NCI-H446 treated with DMSO at 0.1 percent for 48 hours (cell line): ENCODE results near the gene CRELD2.

Experiments used
- DNase-seq: peaks from one replicate; lab custom pipeline; 2025; lab: John Stamatoyannopoulos, UW

Gene CRELD2

DNA sequence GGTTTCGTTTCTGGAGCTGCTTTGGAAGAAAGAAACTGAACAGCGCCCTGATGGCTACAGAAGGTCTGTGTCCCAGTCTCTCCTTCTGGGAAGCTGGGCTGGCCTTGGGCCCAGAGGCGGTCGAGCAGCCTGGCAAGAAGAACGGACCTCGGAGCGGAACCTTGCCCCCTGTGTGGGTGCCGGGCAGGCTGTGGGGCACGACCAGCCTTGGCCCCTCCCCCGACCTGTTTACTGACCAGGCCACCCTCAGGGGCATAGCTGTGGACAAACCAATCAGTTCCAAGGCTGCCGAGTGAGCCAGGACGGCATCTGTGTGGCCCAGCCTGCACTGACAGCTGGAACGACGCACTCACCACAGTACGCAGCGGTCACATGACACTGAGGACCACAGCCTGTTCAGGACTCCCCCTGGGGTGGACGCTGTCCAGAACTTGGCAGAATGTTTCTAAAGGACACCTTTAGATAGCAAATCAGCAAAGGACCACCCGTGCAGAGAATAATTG, 49.3 kb downstream of the CRELD2 start:
- DNase-seq, result no peak

DNA sequence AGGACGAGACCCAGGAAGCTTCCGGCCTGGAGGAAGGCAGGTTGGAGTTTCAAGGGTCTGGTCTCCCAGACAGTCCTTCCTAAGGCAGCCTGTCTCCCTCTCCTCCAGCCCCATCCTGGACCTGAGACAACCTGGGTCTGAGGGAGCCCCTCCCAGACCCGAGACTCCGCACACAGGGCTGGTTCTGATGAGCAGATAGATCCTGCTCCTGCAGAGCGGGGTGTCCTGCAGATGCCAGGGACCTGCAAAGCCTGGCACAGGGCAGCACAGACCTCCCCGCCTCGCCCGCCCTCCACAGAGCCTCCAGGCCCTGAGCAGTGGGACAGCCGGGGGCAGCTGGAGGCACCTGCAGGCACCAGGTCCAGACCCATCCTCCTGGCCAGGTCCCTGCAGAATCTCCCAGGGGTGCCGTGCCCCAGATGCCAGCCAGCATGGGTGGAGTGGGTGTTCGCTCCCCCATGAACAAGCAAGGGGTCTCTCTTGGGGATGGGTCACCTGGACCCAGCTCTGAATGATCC, 49.9 kb downstream of the CRELD2 start:
- DNase-seq, result no peak

DNA sequence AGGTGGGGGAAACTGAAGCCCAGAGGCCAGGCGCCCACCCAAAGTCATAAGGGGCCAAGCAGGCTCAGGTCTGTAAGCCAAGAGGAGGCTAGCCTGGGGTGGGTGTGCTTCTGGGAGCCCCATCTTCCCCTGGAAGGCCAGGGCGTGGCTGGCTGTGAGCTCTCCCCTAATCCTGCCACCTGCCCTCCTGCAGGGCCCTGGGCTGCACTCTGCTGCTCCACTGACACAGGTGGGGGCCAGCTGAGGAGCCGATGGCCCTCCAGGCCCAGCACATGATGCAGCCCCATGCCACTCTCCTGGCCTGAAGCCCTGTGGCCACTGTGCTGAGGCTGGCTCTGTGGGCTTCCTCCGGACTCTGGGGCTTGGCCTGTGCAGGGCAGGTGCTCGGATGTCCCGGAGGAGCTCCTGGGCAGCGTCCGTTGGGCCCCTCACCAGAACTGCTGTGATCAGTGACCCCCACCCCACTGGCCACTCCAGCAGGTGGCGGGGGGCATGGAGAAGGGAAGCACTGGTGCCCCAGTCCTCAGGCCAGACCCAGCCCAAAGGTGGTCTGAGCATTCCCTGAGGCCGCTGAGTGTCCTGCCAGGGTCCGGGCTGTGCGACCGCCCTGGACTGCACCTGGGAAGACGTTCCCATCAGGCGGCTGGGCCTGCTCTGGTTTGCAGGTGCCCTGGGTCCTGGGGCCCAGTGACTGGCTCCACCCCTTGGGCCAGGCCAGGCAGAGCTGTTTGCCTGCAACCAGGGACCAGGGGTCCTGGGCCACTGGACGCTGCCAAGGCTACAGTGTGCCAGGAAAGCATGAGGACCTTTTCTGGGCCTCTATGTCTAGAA, 50.6 kb downstream of the CRELD2 start:
- no peak for DNase-seq

DNA sequence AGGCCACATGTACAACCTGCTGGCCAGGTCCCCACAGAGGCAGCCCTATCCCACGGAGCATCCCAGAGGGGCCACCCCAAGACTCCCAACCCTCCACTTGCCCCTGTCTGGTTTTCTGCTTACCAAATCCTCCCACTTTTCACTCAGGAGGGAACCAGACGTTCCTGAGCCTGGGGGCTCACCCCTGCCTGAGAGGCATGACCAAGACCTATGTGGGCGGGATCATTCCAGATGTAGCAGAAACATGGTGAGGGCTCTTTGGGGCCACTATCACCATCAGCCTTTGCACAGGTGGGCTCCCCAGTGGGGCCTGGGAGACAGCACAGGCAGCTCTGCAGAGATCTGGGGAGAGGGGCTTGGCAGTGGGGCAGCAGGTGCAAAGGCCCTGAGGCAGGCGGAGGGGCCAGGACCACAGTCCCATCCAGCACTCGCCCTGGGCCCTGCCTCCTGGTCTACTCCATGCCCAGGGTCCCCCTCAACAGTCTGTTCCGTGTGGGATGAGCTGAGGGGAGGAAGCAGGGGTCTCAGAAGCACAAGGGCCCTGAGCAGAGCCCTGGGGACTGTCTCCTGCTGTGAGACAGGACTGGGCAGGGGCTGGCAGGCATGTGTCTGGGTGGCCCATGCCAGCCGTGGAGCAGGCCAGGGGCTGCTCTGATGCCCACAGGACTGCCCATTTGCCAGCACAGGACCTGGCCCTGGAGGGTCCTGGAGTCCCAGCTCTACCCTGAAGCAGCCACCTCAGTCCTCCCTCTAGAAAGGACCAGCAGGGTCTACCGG, 51.5 kb downstream of the CRELD2 start:
- DNase-seq, result no peak

DNA sequence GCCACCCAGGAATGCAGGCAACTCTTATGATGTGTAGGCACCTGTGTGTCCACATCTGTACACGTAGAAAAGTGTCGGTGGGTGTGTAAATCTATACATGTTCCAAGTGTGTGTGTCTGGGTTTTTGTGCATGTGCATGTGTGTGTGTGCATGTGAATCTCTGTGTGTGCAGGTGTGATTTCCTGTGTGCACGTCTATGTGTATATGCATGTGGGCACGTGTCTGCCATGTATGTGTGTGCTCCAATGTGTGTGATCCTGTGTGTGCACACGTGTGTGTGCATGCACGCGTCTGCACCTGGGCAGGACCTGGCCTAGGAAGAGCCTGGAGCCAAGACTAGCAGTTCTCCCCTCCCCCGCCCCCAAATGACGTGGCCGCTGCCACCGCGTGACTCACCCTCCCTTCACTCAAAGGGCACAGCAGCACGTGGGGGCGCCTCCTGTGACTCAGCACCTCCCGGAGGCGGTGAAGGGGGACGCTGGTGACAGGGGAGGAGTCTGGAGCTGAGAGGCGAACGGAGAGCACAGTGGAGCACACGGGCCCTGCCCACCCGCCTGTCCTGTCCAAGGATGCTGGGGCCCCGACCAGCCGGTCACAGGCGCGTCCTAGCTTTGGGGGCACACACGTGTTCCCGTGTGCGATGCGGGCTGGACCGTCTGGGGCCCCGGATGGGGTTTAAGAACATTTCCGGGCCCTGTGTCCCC, 52.2 kb downstream of the CRELD2 start:
- no peak for DNase-seq

DNA sequence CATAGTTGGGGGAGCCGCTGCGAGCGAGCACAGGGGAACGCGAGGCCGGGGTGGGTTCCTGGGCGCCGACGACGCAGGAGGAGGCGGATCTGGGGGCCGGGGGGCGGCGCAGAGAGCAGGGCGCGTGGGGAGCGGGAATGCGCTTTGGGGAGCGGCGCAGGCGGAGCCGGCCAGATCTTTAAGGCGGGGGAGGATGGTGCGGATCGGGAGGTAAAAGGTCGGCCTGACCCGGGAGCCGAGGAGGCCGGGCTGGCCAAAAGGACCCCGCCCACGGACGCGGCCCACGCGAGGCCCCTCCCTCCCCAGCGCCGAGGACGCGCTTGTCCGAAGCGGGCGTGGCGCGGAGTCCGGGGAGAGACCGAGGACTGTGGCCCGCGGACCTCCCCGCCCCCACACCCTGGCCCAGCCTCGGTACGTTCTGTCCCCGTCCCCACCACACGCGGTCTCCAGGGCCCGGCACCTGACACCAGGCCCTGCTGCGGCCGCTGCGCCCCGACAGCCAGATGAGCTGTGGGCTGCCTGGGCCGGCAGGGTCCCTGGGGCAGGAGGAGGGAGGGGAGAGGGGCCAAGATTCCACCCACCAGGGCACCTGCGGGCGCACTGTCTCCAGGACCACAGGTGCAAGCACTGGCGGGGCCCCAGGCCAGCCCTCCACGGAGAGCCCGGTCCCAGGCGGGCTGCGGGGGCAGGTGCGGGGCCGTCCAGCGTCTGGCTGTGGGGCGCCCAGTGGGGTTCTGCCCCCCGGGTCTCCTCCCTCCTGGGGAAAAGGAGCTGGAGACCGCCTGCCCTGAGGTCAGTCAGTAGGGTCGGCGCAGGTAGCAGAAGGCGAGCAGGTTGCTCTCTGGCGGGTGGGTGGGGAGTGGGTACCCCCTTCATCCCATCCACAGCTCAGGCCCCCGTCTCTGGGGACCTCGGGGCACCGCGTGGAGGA, 53.1 kb downstream of the CRELD2 start:
- DNase-seq, result no peak

DNA sequence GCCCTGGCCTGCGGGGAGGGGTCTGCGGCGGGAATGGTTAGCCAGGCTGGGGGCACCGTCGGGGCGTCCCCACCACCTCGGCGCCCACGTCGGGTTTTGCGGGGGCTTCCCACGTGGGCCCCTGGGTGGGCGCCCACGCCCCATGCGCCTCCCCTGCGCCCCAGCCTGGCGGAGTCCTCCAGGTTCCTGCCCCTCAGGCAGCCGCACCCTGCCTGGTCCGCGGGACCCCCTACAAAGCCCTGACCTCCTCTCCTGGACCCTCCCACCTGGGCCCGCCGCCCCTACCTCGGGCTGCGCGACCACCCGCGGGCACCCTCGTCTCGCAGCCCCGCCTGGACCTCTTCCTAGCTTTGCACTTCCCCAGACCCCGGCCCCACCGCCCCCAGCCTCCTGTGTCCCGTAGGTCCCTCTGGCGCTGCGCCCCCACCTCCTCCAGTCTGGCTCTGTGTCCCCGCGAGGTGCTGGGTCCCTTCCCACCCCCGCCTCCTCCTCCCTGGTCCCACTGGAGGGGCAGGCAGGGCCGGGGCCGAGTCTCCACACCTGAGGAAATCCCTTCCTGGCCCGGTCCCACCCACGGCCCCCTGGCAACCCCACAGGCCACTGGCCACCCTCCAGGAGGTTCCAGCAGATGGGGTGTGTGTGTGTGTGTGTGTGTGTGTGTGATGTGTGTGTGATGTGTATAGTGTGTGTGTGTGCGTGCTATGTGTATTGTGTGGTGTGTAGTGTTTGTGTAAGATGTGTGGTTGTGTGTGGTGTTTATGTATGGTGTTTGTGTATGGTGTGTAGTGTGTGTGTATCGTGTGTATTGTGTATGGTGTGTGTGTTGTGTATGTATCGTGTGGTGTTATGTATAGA, 54.0 kb downstream of the CRELD2 start:
- no peak for DNase-seq

DNA sequence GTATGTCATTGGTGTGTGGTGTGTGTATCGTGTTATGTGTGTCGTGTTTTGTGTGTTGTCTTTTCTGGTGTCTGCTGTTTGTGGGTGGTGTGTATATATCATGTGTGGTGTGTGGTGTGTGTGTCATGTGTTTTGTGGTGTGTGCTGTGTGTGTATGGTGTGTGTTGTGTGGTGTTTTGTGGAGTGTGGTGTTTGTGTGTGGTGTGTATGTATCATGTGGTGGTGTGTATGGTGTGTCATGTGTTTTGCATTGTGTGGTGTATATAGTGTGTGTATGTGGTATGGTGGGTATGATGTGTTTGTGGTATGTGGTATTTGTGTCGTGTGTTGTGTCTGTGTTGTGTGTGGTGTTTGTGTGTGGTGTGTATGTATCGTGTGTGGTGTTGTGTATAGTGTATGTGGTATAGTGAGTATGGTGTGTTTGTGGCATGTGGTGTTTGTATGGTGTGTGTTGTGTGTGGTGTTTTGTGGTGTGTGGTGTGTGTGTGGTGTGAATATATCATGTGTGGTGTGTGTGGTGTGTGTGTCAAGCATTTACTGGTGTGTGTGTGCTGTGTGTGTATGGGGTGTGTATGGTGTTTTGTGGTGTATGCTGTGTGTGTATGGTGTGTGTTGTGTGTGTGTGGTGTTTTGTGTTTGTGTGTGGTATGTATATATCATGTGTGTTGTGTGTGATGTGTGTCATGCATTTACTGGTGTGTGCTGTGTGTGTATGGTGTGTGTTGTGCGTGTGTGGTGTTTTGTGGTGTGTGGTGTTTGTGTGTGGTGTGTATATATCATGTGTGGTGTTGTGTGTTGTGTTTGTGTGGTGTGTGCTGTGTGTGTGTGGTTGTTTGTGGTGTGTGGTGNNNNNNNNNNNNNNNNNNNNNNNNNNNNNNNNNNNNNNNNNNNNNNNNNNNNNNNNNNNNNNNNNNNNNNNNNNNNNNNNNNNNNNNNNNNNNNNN, 54.9 kb downstream of the CRELD2 start:
- no peak for DNase-seq

DNA sequence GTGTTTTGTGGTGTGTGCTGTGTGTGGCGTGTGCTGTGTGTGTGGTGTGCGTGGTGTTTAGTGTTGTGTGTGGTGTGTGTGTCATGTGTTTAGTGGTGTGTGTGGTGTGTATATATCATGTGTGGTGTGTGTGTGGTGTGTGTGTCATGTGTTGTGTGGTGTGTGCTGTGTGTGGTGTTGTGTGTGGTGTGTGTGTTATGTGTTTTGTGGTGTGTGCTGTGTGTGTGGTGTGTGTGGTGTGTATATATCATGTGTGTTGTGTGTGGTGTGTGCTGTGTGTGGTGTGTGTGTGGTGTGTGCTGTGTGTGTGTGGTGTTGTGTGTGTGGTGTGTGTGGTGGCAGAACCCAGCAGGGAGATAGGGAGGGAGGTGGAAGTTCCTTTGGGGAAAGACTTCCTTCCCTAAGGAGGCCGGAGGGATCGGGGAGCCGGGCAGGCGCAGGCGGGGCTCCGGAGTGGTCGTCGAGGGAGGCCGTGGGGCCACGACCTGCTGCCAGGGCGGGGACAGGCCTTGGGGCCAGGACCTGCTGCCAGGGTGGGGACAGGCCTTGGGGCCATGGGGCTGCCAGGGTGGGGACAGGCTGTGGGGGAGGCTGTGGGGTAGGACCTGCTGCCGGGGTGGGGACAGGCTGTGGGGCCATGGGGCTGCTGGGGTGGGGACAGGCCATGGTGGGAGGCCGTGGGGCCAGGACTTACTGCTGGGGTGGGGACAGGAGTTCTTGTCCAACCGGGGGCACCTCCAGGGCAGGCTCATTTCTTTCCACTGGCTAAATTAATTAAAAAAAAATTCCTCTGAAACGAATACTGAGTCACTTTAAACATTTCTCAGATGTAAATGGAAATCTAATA, 57.3 kb downstream of the CRELD2 start:
- no peak for DNase-seq

DNA sequence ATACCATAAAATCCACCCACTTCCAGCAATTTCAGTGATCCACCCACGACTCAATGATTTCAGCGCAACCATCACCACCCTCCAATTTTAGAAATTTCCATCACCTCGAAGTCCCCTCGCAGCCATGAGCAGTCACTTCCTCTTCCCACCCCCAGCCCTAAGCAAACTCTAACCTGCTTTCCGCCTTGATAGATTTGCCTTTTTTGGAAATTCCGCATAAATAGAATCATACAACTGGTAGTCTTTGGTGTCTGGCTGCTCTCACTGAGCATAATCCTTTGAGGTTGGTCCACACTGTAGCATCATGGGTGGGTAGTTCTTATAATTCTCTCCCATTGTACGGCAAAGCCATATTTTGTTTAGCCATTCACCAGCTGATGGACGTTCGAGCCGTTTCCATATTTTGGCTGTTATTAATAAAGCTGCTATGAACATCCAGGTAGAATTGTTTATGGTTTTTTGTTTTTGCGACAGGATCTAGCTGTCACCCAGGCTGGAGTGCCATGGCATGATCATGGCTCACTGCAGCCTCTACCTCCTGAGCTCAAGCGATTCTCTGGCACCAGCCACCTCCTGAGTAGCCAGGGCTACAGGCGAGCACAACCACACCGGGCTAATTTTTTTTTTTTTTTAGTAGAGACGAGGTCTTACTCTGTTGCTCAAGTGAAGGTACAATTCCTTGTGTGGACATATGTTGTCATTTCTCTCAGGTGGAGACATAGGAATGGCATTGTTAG, 58.2 kb downstream of the CRELD2 start:
- no peak for DNase-seq
